Uterus (tissue), 4 donors: ENCODE results near the gene GORAB. TPM values are rescaled to one million over a fixed set of nuclear protein-coding genes. Genes with fewer than 3 reads are reported as not detected.

Experiments
- DNase-seq, 2 donors: peaks; one replicate each; pipeline ENCODE4 v3.0.0-alpha.2; 2019 to 2020
- H3K27ac ChIP-seq, 2 donors: fragments of 200-600 bp; sonication (generic); 1 replicate in 1 of 2; 2 replicates in 1 of 2; pipeline ENCODE4 v1.5.1; 2016 to 2018
- H3K27me3 ChIP-seq, 2 donors: fragments of 200-600 bp; sonication (generic); one replicate each; pipeline ENCODE4 v1.5.1; 2018 to 2019; ENCODE audit warnings: control low read depth in 1 of 2
- H3K36me3 ChIP-seq, 2 donors: fragments of 200-600 bp; sonication (generic); one replicate each; pipeline ENCODE4 v1.5.1; 2019; ENCODE audit warnings: control low read depth in 1 of 2
- H3K4me1 ChIP-seq, 2 donors: fragments of 200-600 bp; sonication (generic); one replicate each; pipeline ENCODE4 v1.5.1; 2018 to 2019; ENCODE audit warnings: control low read depth in 1 of 2
- H3K4me3 ChIP-seq, 2 donors: fragments of 200-600 bp; sonication (generic); 1 replicate in 1 of 2; 2 replicates in 1 of 2; pipeline ENCODE4 v1.5.1; 2018 to 2019; ENCODE audit warnings: mild to moderate bottlenecking in 1 of 2
- H3K9me3 ChIP-seq, 2 donors: fragments of 200-600 bp; sonication (generic); one replicate each; pipeline ENCODE4 v1.5.1; 2019; ENCODE audit warnings: control low read depth in 1 of 2
- CTCF ChIP-seq, 4 experiments: fragments of 200-600 bp in 2 of 4; fragments of 450-650 bp in 2 of 4; sonication (generic) in 2 of 4; IDR thresholded peaks; one replicate each; pipeline ENCODE4 v1.5.1; 2016 to 2019; ENCODE audit warnings: antibody characterized with exemption in 4 of 4, mild to moderate bottlenecking in 2 of 4, moderate library complexity in 1 of 4
- POLR2A ChIP-seq, 2 donors: fragments of 450-650 bp; IDR thresholded peaks; one replicate each; pipeline ENCODE4 v1.6.1; 2016; ENCODE audit warnings: antibody characterized with exemption in 2 of 2, mild to moderate bottlenecking in 1 of 2, moderate library complexity in 1 of 2
- intact Hi-C: fragments of 100-400 bp; cut with DNase I; formaldehyde crosslinking; loops from one replicate; pipeline ENCODE4 v1.15.1; 2023; ENCODE audit warnings: low total_unique reads
- total RNA-seq, 4 donors: library from RNA; depleted of rRNA in 3 of 4; stranded (reverse); fragments of >200 nt in 3 of 4; gene quantifications; one replicate each; pipeline versions ENCODE4 v1.1.0 to v1.2.4, GENCODE V29; 2014 to 2023
- donor health status: DM: yes; HTN: yes; CAD: no.

Gene GORAB
- total RNA-seq, 4 donors from 2014 or later = 3.1 to 26.9 (median 10.6) TPM

DNA sequence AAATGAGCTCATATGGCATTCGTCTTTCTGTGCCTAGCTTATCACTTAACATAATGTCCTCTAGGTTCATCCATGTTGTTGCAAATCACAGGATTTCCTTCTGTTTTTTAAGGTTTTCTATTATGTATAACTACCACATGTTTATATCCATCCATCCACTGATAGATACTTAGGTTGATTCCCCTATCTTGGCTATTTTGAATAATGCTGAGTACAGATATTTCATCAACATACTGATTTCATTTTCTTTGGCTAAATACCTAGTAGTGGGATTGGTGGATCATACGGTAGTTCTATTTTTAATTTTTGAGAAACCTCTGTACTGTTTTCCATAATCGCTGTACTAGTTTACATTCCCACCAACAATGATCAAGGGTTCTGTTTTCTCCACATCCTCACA lies 45.0 kb downstream of the GORAB start:
- peaks cover 0 to 1% of the 10 kb centered on the region in 2 donors for H3K9me3 ChIP-seq
- DNase-seq = no peak

DNA sequence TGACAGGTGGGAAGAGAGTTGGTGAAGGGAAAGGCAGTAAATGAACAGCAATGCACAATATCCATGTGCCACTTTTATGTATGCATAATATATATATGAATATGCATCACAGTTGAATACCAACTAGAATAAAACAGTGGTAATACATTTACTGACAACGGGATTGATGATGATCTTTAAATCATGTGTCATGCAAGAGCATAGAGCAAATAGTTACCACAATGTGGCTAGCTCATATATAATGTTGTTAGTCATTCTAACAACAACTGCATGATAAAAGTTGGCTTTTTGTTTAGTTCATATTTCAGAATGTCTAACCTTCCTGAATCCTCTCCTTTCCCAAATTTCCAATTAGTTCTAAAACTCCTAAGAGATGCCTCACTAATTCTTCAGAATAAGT lies 46.4 kb downstream of the GORAB start:
- TF ChIP-seq CTCF (IDR thresholded peaks at IDR 0.05) (no peak), POLR2A (IDR thresholded peaks at IDR 0.05) (no peak)
- H3K4me1 ChIP-seq = no peaks in the 10 kb centered on the region
- no peak overlapping the region for H3K4me3 ChIP-seq
- H3K27ac ChIP-seq = no peak overlapping the region
- H3K36me3 ChIP-seq = no peaks in the 10 kb centered on the region
- H3K27me3 ChIP-seq = no peaks in the 10 kb centered on the region
- H3K9me3 ChIP-seq = no peaks in the 10 kb centered on the region
- intact Hi-C loops = no loop called here
- DNase-seq = no peak

More for the DNA sequence above, 45.0 kb downstream of the GORAB start:
- Histone ChIP-seq H3K27ac (no peak overlapping the region), H3K27me3 (no peaks in the 10 kb centered on the region), H3K36me3 (no peaks in the 10 kb centered on the region), H3K4me3 (no peak overlapping the region), H3K4me1 (no peaks in the 10 kb centered on the region)
- intact Hi-C loops = no loop called here
- no peak for TF ChIP-seq POLR2A (IDR thresholded peaks at IDR 0.05)
- TF ChIP-seq CTCF (IDR thresholded peaks at IDR 0.05) = no peak

DNA sequence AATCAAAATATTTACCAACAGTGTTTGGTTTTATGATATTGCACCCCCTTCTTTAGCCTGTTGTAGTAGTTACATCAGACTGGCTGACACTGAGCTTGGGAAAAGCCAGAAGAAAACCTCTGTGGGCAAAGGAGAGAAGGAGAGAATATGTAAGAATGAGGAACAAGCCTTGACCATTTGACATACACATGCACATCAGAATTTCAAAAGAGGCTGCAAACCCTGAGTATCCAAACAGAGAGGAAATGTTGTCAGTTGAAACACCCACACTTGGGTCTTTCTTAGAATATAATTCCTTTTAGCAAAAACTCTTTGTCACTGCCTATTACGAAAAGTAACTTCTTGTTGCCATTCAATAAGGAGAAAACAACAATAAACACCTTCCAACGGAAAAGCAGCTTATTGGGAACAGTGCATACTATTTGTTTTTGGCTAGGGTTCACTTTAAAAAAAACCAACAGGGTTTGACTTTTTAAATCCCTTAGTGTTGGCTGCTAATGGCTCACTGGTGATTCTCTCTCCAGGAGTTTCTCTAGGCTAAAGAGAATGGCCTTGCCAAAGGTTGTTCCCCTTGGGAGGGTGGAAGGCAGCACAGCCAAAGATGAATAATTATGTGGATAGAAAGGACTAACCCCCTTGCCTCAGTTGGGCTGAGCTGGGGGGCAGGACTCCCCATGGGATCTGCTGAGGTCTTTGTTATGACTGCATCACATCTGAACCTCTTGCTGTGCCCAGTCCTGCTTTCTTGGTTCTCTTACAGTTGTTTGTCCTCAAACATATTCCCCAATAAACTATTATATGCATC lies 48.9 kb downstream of the GORAB start:
- no peak for DNase-seq
- no peak overlapping the region for H3K27ac ChIP-seq
- TF ChIP-seq POLR2A (IDR thresholded peaks at IDR 0.05) (no peak), CTCF (IDR thresholded peaks at IDR 0.05) (no peak)
- H3K4me3 ChIP-seq = no peak overlapping the region
- intact Hi-C loops = no loop called here
- H3K4me1 ChIP-seq = no peaks in the 10 kb centered on the region
- H3K27me3 ChIP-seq = no peaks in the 10 kb centered on the region
- no peaks in the 10 kb centered on the region for H3K9me3 ChIP-seq
- no peaks in the 10 kb centered on the region for H3K36me3 ChIP-seq

DNA sequence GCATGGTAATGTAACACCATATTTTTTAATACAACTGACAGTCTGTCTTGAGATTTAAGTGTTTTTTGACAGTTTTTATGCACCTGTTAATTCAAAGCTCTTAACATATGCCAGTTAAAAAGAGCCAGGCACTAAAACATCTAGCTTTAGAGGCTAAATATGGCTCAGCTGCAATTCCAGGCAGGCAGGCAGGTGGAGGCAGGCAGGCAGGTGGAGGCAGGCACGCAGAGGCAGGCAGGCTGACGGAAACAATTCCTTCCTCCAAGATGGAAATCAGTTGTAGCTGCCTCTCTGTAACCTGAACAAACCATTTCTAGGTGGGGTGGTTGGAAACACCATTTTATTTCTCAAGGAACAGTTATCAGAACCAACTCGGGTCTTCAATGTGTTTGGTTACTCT lies 51.2 kb downstream of the GORAB start:
- DNase-seq = no peak
- TF ChIP-seq POLR2A (IDR thresholded peaks at IDR 0.05) (no peak), CTCF (IDR thresholded peaks at IDR 0.05) (no peak)
- H3K4me3 ChIP-seq = no peak overlapping the region
- H3K36me3 ChIP-seq = no peaks in the 10 kb centered on the region
- H3K9me3 ChIP-seq = no peaks in the 10 kb centered on the region
- H3K4me1 ChIP-seq = peaks cover 0 to 3% of the 10 kb centered on the region in 2 donors
- intact Hi-C loops = no loop called here
- H3K27ac ChIP-seq = no peak overlapping the region
- H3K27me3 ChIP-seq = no peaks in the 10 kb centered on the region

- H3K4me3 ChIP-seq = peak overlapping the region; percentile 4 to 10
- intact Hi-C loops = no loop called here
- H3K27ac ChIP-seq = peak overlapping the region; percentile 62 to 81
These were observed 54.6 kb downstream of the GORAB start for GRCh38 chr1:170586321-170587252.

More at GRCh38 chr1:170586321-170587252, 54.6 kb downstream of the GORAB start:
- H3K36me3 ChIP-seq = no peaks in the 10 kb centered on the region
- H3K27me3 ChIP-seq = no peaks in the 10 kb centered on the region
- TF ChIP-seq CTCF (IDR thresholded peaks at IDR 0.05) = no peak
- TF ChIP-seq POLR2A (IDR thresholded peaks at IDR 0.05) = no peak
- DNase-seq = peak; percentile 68 to 72
- H3K4me1 ChIP-seq = peaks cover 0 to 3% of the 10 kb centered on the region in 2 donors
- no peaks in the 10 kb centered on the region for H3K9me3 ChIP-seq
